ENCODE data around the gene C4B. TPM values are rescaled to one million over a fixed set of nuclear protein-coding genes. Genes with fewer than 3 reads are reported as not detected.

Gene C4B
- total and polyA plus RNA-seq, 9 of the 15 experiments (the other 6 are each of a cell fraction or from before 2014, with no cell fraction given): 0.32 to 8.8 (median 5.4) TPM

DNA sequence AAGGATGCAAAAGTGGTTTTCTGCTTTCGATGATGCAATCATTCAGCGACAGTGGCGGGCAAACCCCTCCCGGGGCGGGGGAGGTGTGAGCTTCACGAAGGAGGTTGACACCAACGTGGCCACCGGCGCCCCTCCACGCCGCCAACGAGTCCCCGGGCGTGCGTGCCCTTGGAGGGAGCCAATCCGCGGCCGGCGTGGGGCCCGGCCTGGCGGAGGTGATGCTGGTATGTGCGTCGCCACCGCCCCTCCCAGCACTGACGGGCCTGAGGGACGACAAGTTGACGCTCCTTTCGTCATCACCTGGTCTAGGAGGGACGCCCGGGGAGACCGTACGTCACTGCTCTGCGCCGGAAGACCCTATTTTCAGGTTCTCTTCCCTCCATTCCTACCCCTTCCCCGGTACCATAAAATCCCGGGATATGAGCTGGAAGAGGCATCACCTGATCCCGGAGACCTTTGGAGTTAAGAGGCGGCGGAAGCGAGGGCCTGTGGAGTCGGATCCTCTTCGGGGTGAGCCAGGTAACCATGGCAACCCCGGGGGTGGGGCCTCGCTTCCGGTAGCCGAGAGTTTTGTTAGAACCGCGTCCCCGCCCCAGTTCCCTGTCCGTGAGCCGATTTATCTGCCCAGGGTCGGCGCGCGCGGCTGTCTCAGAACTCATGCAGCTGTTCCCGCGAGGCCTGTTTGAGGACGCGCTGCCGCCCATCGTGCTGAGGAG is 42.4 kb upstream of the C4B start, which contains the start of gene DXO (continued):
- TF ChIP-seq GABPB1 (CRISPR knock-in tag; IDR thresholded peaks at IDR 0.05) (peak; percentile 99), MYNN (IDR thresholded peaks at IDR 0.05) (peak; percentile 64; the same call in 1 of the 2 replicates), MYNN (CRISPR knock-in tag; IDR thresholded peaks at IDR 0.05) (no peak), RFX1 (IDR thresholded peaks at IDR 0.05) (peak; percentile 100), ZNF24 (IDR thresholded peaks at IDR 0.05) (peak; percentile 48; the same call in 1 of the 2 replicates), BHLHE40 (IDR thresholded peaks at IDR 0.05; ENCODE audit: low read length) (peak; percentile 76), SLC30A9 (CRISPR knock-in tag; IDR thresholded peaks at IDR 0.05) (no peak), HCFC1 (IDR thresholded peaks at IDR 0.05; ENCODE audit: low read depth, low read length) (peak; percentile 79), HDAC8 (tag; IDR thresholded peaks at IDR 0.05) (no peak), BMI1 (IDR thresholded peaks at IDR 0.05; ENCODE audit: low read length) (peak; percentile 97), ZNF175 (CRISPR knock-in tag; IDR thresholded peaks at IDR 0.05; ENCODE audit: low read depth) (peak; percentile 90), ZFX (CRISPR knock-in tag; IDR thresholded peaks at IDR 0.05) (peak; percentile 92), RFX7 (CRISPR knock-in tag; IDR thresholded peaks at IDR 0.05) (0 out of 2 replicates have a peak, but pooled peaks have one; percentile 69), SRF (CRISPR knock-in tag; IDR thresholded peaks at IDR 0.05) (peak in 1 of 2 experiments; percentile 9; a peak in 1 of 4 replicates), GTF2F1 (IDR thresholded peaks at IDR 0.05; ENCODE audit: low read depth, low read length) (peak; percentile 68), PHTF2 (CRISPR knock-in tag; IDR thresholded peaks at IDR 0.05) (no peak), L3MBTL2 (IDR thresholded peaks at IDR 0.05) (peak; percentile 98), ZC3H4 (CRISPR knock-in tag; IDR thresholded peaks at IDR 0.05; ENCODE audit: borderline replicate concordance) (no peak), NUFIP1 (IDR thresholded peaks at IDR 0.05; ENCODE audit: partially characterized antibody) (no peak), RBM39 (optimal IDR thresholded peaks at IDR 0.05; ENCODE audit: low read depth, low read length) (peak; percentile 82), ZNF274 (IDR thresholded peaks at IDR 0.05; ENCODE audit: borderline replicate concordance, low read depth, low read length) (no peak; the same call in 1 of the 2 replicates), GTF2A2 (tag; IDR thresholded peaks at IDR 0.05) (no peak), TAF9B (IDR thresholded peaks at IDR 0.05; ENCODE audit: partially characterized antibody) (peak; percentile 55), CTBP1 (IDR thresholded peaks at IDR 0.05; ENCODE audit: borderline replicate concordance) (peak; percentile 94)
- TF ChIP-seq, protein P1, sequence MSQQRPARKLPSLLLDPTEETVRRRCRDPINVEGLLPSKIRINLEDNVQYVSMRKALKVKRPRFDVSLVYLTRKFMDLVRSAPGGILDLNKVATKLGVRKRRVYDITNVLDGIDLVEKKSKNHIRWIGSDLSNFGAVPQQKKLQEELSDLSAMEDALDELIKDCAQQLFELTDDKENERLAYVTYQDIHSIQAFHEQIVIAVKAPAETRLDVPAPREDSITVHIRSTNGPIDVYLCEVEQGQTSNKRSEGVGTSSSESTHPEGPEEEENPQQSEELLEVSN (IDR thresholded peaks at IDR 0.05; ENCODE audit: borderline replicate concordance in 1 of 2, extremely low read depth in 1 of 2, insufficient read depth in 1 of 2, insufficient read length in 1 of 2, low read depth in 1 of 2, low read length in 1 of 2, poor library complexity in 1 of 2, severe bottlenecking in 1 of 2): peak; percentile 96 to 97
- TF ChIP-seq, protein P2, sequence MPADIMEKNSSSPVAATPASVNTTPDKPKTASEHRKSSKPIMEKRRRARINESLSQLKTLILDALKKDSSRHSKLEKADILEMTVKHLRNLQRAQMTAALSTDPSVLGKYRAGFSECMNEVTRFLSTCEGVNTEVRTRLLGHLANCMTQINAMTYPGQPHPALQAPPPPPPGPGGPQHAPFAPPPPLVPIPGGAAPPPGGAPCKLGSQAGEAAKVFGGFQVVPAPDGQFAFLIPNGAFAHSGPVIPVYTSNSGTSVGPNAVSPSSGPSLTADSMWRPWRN (IDR thresholded peaks at IDR 0.05; ENCODE audit: low read depth): peak; percentile 10; the same call in 1 of the 2 replicates
- TF ChIP-seq, protein P3, sequence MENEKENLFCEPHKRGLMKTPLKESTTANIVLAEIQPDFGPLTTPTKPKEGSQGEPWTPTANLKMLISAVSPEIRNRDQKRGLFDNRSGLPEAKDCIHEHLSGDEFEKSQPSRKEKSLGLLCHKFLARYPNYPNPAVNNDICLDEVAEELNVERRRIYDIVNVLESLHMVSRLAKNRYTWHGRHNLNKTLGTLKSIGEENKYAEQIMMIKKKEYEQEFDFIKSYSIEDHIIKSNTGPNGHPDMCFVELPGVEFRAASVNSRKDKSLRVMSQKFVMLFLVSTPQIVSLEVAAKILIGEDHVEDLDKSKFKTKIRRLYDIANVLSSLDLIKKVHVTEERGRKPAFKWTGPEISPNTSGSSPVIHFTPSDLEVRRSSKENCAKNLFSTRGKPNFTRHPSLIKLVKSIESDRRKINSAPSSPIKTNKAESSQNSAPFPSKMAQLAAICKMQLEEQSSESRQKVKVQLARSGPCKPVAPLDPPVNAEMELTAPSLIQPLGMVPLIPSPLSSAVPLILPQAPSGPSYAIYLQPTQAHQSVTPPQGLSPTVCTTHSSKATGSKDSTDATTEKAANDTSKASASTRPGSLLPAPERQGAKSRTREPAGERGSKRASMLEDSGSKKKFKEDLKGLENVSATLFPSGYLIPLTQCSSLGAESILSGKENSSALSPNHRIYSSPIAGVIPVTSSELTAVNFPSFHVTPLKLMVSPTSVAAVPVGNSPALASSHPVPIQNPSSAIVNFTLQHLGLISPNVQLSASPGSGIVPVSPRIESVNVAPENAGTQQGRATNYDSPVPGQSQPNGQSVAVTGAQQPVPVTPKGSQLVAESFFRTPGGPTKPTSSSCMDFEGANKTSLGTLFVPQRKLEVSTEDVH (IDR thresholded peaks at IDR 0.05; ENCODE audit: low read depth, partially characterized antibody): peak; percentile 97

Data from K562 (cell line).